H1 (cell line): ENCODE results near the gene RNF157.
A peak's percentile ranks its signal among the peaks of the same experiment; 100 is the strongest.

Experiments
- BRCA1 ChIP-seq: IDR thresholded peaks from 2 replicates; pipeline ENCODE4 v1.6.1; 2012; ENCODE audit warnings: low read depth, low read length, improper control_type of control experiment
- EP300 ChIP-seq, 2 experiments: IDR thresholded peaks; 1 replicate in 1 of 2; 2 replicates in 1 of 2; pipeline ENCODE4 v1.6.1; 2011 to 2012; ENCODE audit warnings: low read depth in 2 of 2, low read length in 2 of 2, mild to moderate bottlenecking in 2 of 2, borderline replicate concordance in 1 of 2, inconsistent platforms in 1 of 2, moderate library complexity in 1 of 2
- EZH2 ChIP-seq: fragments of 200-600 bp; sonication (generic); IDR thresholded peaks from 2 replicates; pipeline ENCODE4 v1.7.1; 2012; ENCODE audit warnings: low read depth, mild to moderate bottlenecking, moderate library complexity, low read length, inconsistent platforms; ENCODE audit not compliant: severe bottlenecking
- SP1 ChIP-seq: IDR thresholded peaks from 2 replicates; pipeline ENCODE4 v1.6.1; 2011; ENCODE audit warnings: low read depth, low read length
- SUZ12 ChIP-seq: fragments of 200-600 bp; sonication (generic); IDR thresholded peaks from 2 replicates; pipeline ENCODE4 v1.6.1; 2012; ENCODE audit warnings: mild to moderate bottlenecking, inconsistent platforms, low read length, moderate library complexity, mixed read lengths
- TEAD4 ChIP-seq: IDR thresholded peaks from 2 replicates; pipeline ENCODE4 v1.6.1; 2012; ENCODE audit warnings: low read depth, low read length, inconsistent platforms, mixed read lengths
- TF ChIP-seq, protein P1 (sequence below): IDR thresholded peaks from 2 replicates; pipeline ENCODE4 v1.6.1; 2011; ENCODE audit warnings: low read length, improper control_type of control experiment
- TF ChIP-seq, protein P2 (sequence below), 3 experiments: IDR thresholded peaks; 1 replicate in 2 of 3; 2 replicates in 1 of 3; pipeline versions ENCODE4 v1.5.1 to v1.6.1; 2011; ENCODE audit warnings: low read length in 3 of 3, mild to moderate bottlenecking in 3 of 3, inconsistent platforms in 2 of 3, low read depth in 1 of 3, moderate library complexity in 1 of 3; ENCODE audit not compliant: insufficient read depth in 1 of 3; ENCODE audit errors: control extremely low read depth in 1 of 3

DNA sequence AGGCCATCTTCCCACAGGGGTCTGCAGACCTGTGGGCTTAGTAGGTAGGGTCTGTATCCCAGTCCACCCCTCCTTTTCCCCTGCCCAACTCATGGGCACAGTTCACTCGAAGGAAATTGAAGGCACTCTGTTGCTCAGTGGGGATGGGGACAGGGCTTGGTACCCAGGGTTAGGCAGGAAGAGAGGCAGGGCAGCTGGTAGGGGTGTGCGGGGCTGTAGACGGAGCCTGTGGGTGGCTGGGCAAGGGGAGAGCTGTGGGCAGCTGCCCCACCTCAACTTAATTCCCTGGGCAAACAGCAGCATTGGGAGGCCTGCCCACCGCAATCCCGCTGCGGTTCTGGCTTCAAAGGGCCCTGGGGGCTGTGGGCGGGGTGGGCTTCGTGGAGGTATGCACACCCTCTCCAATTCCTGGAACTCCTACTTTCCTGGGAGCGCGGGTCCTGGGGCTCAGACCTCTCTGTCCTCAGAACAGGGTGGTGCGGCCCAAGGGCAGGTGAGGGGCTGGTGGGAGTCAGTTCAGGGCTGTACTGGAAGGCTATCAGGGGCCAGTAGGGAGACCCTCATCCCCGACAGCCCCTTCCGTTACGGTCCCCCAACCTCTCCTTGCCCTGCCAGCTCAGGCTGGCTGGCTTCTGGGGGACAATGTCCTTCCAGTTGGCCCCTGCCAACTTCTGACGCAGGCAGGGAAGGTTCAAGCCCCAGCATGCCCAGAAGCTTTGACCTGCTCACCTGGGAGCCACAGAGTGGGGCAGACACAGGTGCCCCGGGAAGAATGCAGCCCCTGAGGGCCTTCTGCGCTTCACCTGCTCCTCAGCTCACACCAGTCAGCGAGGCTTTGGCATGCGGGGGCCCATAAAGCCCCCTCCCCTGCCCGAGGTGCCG is 108.4 kb downstream of the RNF157 start:
- TF ChIP-seq, protein P1, sequence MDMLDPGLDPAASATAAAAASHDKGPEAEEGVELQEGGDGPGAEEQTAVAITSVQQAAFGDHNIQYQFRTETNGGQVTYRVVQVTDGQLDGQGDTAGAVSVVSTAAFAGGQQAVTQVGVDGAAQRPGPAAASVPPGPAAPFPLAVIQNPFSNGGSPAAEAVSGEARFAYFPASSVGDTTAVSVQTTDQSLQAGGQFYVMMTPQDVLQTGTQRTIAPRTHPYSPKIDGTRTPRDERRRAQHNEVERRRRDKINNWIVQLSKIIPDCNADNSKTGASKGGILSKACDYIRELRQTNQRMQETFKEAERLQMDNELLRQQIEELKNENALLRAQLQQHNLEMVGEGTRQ: no peak
- TF ChIP-seq, protein P2, sequence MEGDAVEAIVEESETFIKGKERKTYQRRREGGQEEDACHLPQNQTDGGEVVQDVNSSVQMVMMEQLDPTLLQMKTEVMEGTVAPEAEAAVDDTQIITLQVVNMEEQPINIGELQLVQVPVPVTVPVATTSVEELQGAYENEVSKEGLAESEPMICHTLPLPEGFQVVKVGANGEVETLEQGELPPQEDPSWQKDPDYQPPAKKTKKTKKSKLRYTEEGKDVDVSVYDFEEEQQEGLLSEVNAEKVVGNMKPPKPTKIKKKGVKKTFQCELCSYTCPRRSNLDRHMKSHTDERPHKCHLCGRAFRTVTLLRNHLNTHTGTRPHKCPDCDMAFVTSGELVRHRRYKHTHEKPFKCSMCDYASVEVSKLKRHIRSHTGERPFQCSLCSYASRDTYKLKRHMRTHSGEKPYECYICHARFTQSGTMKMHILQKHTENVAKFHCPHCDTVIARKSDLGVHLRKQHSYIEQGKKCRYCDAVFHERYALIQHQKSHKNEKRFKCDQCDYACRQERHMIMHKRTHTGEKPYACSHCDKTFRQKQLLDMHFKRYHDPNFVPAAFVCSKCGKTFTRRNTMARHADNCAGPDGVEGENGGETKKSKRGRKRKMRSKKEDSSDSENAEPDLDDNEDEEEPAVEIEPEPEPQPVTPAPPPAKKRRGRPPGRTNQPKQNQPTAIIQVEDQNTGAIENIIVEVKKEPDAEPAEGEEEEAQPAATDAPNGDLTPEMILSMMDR (IDR thresholded peaks at IDR 0.05; ENCODE audit: control extremely low read depth in 1 of 3, insufficient read depth in 1 of 3, low read depth in 1 of 3, low read length in 3 of 3): no peak
- TF ChIP-seq SUZ12: no peak
- no peak for TF ChIP-seq BRCA1
- TF ChIP-seq EZH2: no peak
- no peak for TF ChIP-seq SP1
- TF ChIP-seq TEAD4: 0 out of 2 replicates have a peak, but pooled peaks have one; percentile 6
- no peak for TF ChIP-seq EP300 (IDR thresholded peaks at IDR 0.05; ENCODE audit: borderline replicate concordance in 1 of 2, low read depth in 2 of 2, low read length in 2 of 2)
